Neural crest cell (in vitro differentiated cells): ENCODE data around the gene DKK1. TPM values are rescaled to one million over a fixed set of nuclear protein-coding genes. Genes with fewer than 3 reads are reported as not detected.

Source experiments
- DNase-seq: peaks from one replicate; pipeline ENCODE4 v3.0.0; 2021; ENCODE audit warnings: low read depth, mixed read lengths, low spot score
- H3K27ac Mint-ChIP-seq: one replicate; pipeline ENCODE4 v1.8.0; 2021; ENCODE audit warnings: mild to moderate bottlenecking, mixed read lengths; ENCODE audit not compliant: unreplicated experiment
- H3K27me3 Mint-ChIP-seq: 2 replicates; pipeline ENCODE4 v1.8.0; 2021; ENCODE audit warnings: low read depth, mild to moderate bottlenecking, mixed read lengths
- H3K36me3 Mint-ChIP-seq: 2 replicates; pipeline ENCODE4 v1.8.0; 2021; ENCODE audit warnings: low read depth, mild to moderate bottlenecking, mixed read lengths
- H3K4me1 Mint-ChIP-seq: 2 replicates; pipeline ENCODE4 v1.8.0; 2021; ENCODE audit warnings: mixed read lengths
- H3K4me3 Mint-ChIP-seq: one replicate; pipeline ENCODE4 v1.8.0; 2021; ENCODE audit warnings: mild to moderate bottlenecking, mixed read lengths
- H3K9me3 Mint-ChIP-seq: 2 replicates; pipeline ENCODE4 v1.8.0; 2021; ENCODE audit warnings: mixed read lengths
- CTCF ChIP-seq: fragments of 200-600 bp; sonication (generic); conservative IDR thresholded peaks from 2 replicates; pipeline ENCODE4 v1.5.0; 2021; ENCODE audit warnings: antibody characterized with exemption, mild to moderate bottlenecking
- long read RNA-seq: library from polyadenylated mRNA; unstranded; transcript quantifications from one replicate; pipeline ENCODE4 v2.0.0, GENCODE V29; 2020
- total RNA-seq: library from RNA; stranded (reverse); gene quantifications from 2 replicates; pipeline ENCODE4 v1.2.1, GENCODE V29; 2021

DKK1 gene
- 3.3 and 3.9 TPM in 2 replicates for total RNA-seq
- long read RNA-seq, transcript DKK1-201 (4 exons, 1,790 nt) = major isoform, 20 of 20 reads
- long read RNA-seq, partial matches to known transcripts = 0 of 20 reads
- long read RNA-seq, other reads (novel, unspliced or antisense) = 0 of 20 reads

GRCh38 chr10:52313933-52314821 lies at the start of gene DKK1:
Gene DKK1, plus strand, starts transcription at chr10:52314281. Its CDS starts 154 bp downstream, at chr10:52314435.
- peak within 1 kb of the TSS; percentile 84 for H3K4me3 Mint-ChIP-seq
- H3K27ac Mint-ChIP-seq = peak within 1 kb of the TSS; percentile 57
- no peaks in the 10 kb centered on the region for H3K36me3 Mint-ChIP-seq
- H3K27me3 Mint-ChIP-seq = peaks cover 75% of the 10 kb centered on the region
- no peaks in the 10 kb centered on the region for H3K9me3 Mint-ChIP-seq
- TF ChIP-seq CTCF = peak; percentile 87
- DNase-seq = peak; percentile 41
- peaks cover 31% of the 10 kb centered on the region for H3K4me1 Mint-ChIP-seq

GRCh38 chr10:52265131-52265926 lies 48.8 kb upstream of the DKK1 start:
- Mint-ChIP-seq H3K27ac (no peak overlapping the region), H3K27me3 (no peaks in the 10 kb centered on the region), H3K4me3 (no peak overlapping the region), H3K4me1 (peaks cover 6% of the 10 kb centered on the region), H3K36me3 (no peaks in the 10 kb centered on the region), H3K9me3 (no peaks in the 10 kb centered on the region)
- TF ChIP-seq CTCF = no peak
- DNase-seq = no peak

GRCh38 chr10:52266858-52267257 lies 47.2 kb upstream of the DKK1 start:
- Mint-ChIP-seq H3K4me3 (no peak overlapping the region), H3K4me1 (no peaks in the 10 kb centered on the region), H3K9me3 (no peaks in the 10 kb centered on the region), H3K27me3 (no peaks in the 10 kb centered on the region), H3K36me3 (no peaks in the 10 kb centered on the region), H3K27ac (no peak overlapping the region)
- no peak for TF ChIP-seq CTCF
- DNase-seq = no peak

GRCh38 chr10:52268790-52269189 lies 45.3 kb upstream of the DKK1 start:
- H3K27me3 Mint-ChIP-seq = no peaks in the 10 kb centered on the region
- DNase-seq = no peak
- no peaks in the 10 kb centered on the region for H3K36me3 Mint-ChIP-seq
- no peak overlapping the region for H3K4me3 Mint-ChIP-seq
- H3K4me1 Mint-ChIP-seq = no peaks in the 10 kb centered on the region
- H3K27ac Mint-ChIP-seq = no peak overlapping the region
- no peaks in the 10 kb centered on the region for H3K9me3 Mint-ChIP-seq
- TF ChIP-seq CTCF = no peak

- H3K4me1 Mint-ChIP-seq = no peaks in the 10 kb centered on the region
- H3K4me3 Mint-ChIP-seq = no peak overlapping the region
- no peaks in the 10 kb centered on the region for H3K36me3 Mint-ChIP-seq
- no peak for TF ChIP-seq CTCF
- no peaks in the 10 kb centered on the region for H3K9me3 Mint-ChIP-seq
- DNase-seq = no peak
- H3K27me3 Mint-ChIP-seq = no peaks in the 10 kb centered on the region
- H3K27ac Mint-ChIP-seq = no peak overlapping the region
Measured at GRCh38 chr10:52269233-52269632, 44.8 kb upstream of the DKK1 start.
